ENCODE measurements around the gene MITF.
"Not testable (repeated sequence)": the region's sequence is repeated elsewhere in the genome, so short reads cannot be mapped to it uniquely, and the experiment has no call there.

The MITF gene

DNA sequence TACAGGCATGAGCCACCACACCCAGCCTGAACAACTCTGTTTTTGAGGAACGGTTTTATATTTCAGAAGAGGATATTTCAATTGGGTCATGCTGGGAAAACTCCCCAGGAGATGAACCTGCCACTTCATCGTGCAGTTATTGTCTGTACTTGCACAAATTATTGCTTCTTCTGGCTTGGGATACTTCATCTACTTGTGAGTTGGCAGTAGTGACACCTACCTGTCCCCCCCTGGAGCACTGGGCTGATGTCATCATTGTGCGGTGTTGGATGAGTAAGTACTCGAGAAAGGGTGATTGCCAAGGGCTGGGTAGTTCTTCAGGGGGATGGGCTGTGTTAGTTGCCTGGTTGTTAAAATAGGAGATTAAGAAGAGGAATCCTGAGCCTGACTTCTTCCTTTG lies 175.1 kb downstream of the MITF start:
- no peak for DNase-seq (ENCODE audit: low spot score)

DNA sequence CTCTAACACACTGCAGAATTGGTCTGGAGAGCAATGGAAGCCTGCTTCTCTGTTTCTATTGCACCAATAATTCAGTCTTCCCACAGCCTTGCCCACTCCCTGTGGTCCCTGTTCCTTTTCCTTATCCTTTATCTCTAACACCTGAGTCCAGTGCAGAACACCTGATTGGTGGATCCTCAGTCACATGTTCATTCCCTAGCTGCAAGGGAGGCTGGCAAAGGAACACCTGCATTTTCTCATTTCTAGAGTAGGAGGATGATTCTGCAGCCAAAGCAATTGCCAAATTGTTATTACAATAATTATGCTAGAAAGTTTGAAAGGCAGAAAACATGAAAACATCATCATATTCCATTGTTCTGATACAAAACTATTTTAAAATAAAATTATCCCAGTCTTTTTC lies 176.5 kb downstream of the MITF start:
- DNase-seq (ENCODE audit: low spot score): no peak

DNA sequence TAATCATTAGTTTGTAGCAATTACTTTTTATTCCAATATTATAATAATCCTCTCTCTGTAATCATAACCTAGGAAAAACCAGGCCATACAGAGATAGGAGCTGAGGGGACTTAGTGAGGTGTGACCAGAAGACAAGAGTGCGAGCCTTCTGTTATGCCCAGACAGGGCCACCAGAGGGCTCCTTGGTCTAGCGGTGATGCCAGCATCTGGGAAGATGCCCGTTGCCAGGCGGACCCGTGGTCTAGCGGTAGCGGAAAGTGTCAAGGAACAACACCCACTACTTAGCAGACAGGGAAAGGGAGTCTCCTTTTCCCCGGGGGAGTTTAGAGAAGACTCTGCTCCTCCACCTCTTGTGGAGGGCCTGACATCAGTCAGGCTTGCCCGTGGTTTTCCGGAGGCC lies 180.7 kb downstream of the MITF start:
- not testable (repeated sequence) for DNase-seq (ENCODE audit: low spot score)

DNA sequence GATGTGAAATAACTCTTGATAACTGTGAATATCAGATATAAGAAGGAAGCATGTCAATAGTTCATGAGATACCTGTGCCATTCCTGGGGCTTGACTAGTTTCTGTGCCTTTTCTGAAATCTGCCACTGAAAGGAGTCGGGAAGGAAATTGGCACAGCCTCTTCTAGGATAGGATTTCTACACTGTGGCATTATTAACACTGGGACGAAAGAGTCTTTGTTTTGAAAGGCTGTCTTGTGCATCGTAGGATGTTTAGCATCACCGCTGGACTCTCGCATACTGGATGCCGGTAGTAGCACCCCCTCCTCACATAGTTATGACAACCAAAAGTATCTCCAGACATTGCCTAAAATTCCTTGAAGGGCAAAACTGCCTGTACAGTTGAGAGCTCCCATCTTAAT lies 182.4 kb downstream of the MITF start:
- no peak for DNase-seq (ENCODE audit: low spot score)

DNA sequence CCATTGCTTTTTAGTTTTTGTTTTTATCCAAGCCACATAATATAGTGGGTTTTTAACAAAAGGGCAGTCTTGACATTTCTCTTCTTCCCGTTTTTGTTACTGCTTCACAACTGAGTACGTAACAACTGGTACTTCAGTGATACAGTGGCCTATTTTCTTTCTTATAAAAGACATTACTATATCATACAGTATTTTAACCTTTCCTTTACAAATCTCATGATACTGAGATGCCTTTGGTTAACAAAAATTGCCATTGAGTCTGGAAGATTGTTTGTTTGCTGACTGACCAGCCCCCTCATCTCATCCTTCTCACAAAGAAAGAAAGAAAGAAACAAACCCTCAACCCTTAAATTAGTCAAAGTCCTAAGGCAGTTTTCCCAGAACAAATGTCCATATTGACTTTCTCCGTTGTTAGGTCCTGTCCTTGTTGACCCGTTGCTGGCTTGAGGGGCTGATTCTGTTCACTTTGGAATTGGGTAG lies 183.3 kb downstream of the MITF start:
- DNase-seq (ENCODE audit: low spot score): no peak

DNA sequence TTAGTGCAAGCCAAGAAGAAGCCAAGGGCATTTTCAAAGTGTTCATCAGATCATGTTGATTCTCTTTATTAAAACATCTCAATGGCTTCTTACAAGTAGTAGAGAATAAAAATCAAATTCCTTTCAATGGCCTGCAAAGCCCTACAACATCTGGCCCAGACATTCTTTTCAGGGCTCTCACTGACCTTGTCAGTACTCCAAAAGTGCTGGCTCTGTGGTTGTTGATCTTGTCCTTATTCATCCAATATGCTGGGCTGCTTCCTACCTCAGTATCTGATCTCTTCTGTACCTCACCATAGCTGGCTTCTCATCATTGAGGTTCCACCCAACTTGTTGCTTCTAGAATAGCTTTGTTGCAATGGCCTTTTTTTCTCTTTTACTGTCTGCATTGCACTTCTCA lies 186.2 kb downstream of the MITF start:
- no peak for DNase-seq (ENCODE audit: low spot score)

DNA sequence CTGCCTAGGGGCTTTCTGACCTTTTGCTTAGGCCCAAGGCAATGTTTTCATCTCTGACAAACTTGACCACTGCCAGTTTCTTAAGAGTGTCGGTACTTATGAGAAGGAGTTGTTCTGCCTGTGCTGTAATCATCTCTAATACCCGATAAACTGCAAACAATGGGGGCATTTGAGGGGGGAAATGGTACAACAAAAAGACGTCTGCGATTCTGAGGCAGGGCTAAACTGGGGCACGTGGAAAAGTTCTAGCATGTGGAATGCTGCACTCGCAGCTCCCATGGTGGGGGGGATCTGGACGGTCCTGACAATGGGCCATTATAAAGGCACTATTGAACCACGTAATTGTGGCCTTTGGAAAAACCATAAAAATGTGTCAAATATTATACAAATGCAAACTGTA lies 187.1 kb downstream of the MITF start:
- DNase-seq (ENCODE audit: low spot score): no peak

DNA sequence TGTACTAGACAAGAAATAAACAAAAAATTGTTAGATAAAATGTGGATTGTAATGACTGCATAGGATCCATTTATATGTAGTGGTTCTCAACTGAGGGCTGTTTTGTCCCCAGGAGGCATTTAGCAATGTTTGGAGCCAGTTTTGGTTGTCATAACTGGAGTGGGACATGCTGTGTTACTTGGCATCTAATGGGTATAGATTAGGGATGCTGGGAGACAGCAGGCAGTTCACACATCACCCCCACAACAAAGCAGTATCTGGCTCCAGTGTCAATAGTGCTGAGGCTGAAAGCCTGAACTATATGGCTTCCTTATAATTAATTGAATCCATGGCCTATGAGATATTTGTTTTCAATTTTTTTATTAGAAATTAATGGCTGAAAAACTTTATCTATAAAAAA lies 188.3 kb downstream of the MITF start:
- no peak for DNase-seq (ENCODE audit: low spot score)

DNA sequence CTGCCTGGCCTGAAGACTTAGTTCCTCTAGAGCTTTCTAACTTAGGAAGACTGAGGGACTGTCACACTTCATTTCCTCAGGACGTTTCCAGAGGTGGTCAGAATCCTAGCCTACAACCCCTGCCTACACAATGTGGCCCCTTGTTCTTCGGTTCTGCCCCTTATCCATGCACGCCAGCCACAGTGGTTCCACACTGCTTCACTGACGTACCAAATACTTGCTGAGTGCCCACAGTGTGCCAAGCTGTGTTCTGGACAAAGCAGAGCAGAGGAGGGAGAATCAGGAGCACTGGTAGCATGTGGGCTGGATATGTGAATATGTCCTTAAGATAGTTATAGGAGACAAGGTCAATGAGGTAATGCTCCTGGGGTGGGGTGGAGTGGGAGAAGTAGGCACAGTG lies 189.8 kb downstream of the MITF start:
- DNase-seq (ENCODE audit: low spot score): no peak

DNA sequence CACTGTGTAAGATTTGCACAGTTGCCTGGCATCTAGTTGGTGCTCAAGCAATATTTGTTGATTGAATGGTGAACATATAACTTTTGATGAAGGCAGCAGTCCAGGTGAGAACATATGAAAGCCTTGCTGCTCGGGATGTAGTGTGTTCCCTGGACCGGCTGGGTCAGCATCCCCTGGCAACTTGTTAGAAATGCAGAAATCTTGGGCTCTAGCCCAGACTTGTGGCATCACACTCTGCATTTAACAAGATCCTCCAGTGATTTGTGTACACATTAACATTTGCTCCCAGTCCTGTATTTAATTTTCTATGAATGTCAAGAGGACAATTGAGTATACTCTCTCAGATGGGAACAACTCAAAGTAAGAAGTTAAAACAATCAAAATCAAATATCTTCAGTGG lies 191.3 kb downstream of the MITF start:
- no peak for DNase-seq (ENCODE audit: low spot score)

DNA sequence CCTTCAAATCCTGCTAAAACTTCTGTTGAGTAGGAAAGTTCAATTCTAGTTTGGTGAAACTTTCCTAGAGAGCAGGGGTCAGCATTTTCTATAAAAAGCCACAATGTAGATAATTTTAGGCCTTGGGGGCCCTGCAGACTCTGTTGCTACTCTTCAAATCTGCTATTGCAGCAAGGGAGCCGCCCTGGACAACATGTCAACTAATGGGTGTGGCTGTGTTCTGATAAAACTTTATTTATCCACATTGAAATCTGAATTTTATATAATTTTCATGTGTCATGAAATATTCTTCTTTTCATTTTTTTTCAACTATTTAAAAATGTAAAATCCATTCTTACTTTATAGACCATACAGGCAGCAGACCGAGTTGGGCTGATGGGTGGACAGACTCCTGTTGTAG lies 192.8 kb downstream of the MITF start:
- no peak for DNase-seq (ENCODE audit: low spot score)

DNA sequence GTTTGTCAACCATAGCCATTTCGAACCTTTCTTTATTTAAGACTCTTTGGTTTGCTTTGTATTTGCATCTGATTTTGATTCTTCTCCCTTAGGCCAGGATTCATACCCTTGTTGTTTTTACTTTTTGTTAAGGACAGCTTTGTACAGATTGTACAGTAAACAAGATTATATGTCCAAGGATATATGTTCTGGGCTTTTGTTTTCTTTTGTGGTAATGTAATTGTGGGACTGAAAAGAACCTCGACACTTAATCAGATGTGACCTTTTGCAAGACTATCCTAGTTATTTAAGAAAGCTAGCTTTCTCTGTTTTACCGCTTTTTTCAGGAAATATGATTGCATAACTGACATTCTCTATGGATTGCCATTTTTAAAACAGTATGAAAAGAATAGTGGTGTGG lies 193.2 kb downstream of the MITF start:
- DNase-seq (ENCODE audit: low spot score): no peak

DNA sequence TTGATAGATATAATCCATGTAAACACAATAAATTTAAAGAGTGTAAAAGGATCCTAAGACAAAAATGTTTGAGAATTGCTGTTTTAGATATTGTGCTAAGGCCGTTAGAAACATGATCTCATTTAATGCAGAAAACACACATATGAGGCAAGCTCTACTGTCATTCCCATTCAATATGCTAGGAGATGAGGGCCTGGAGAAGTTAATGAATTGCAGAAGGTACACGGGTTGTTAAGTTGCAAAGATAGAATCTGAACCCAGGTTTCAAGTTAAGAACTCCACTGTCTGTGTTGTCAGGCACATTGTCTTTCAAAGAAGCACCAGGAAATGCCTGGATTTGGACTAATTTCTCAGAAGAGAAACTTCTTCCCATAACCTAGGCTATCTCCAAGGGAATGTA lies 195.1 kb downstream of the MITF start:
- DNase-seq (ENCODE audit: low spot score): no peak

DNA sequence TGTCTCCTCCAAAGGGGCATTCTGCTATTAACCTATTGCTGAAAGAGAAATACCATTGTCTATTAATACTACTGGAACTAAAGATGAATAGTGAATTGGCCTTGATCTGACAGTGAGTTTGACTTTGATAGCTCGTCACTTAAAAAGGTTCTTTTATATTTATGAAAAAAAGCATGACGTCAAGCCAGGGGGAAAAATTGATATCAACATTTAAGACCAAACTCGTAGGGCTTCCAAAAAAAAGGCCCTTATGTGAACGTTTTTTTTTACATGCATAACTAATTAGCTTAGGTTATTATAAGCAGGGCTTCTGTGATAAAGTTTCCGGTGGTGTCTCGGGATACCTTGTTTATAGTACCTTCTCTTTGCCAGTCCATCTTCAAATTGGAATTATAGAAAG lies 197.0 kb downstream of the MITF start:
- no peak for DNase-seq (ENCODE audit: low spot score)

DNA sequence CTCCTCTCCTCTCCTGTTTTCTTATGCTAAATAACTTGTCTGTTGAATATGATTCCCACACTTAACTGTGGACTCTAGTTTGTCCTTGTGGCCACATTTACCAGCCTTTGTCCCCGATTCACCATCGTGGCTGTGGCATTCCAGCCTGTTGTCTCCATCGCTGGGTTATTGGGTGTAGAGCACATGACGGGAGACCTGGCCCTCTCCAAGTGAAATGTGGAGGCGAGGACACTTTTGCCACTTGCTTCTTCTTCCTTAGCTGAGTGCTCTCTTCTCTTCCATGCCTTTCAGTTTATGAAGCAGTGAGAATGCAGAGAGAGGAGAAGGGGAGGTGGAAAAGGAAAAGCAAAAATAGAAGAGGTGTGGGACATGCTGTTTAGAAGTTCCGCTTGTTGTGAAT lies 198.8 kb downstream of the MITF start:
- DNase-seq (ENCODE audit: low spot score): no peak

DNA sequence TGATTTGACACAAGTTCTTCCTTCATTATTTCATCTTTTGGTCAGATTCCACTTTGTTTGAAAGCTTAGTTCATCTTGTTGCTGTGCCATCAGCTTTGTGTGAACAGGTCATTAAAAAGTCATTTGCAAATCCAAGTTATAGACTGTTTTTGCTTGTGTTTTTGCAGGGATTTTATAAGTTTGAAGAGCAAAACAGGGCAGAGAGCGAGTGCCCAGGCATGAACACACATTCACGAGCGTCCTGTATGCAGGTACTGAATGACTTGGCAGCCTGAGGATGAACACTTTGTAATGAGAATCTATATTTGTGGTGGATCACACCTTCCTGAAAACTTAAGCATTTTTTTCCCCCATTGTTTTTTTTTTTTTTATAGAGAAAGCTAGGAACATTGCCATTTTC lies 199.7 kb downstream of the MITF start:
- DNase-seq (ENCODE audit: low spot score): no peak

DNA sequence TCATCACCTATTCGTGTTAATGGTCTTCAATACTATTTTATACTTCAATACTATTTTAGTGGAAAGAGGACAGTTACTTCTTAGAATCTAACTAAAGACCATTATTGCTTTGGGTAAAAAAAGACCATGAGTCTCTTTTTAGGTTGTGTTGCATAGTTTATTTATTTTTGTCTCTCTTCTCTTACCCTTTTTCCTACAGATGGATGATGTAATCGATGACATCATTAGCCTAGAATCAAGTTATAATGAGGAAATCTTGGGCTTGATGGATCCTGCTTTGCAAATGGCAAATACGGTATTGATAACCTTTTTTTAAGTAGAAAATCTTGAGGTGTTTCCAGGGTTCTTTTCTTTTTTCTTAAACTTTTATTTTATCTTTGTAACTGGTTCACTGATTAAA lies 201.8 kb downstream of the MITF start:
- DNase-seq (ENCODE audit: low spot score): no peak

DNA sequence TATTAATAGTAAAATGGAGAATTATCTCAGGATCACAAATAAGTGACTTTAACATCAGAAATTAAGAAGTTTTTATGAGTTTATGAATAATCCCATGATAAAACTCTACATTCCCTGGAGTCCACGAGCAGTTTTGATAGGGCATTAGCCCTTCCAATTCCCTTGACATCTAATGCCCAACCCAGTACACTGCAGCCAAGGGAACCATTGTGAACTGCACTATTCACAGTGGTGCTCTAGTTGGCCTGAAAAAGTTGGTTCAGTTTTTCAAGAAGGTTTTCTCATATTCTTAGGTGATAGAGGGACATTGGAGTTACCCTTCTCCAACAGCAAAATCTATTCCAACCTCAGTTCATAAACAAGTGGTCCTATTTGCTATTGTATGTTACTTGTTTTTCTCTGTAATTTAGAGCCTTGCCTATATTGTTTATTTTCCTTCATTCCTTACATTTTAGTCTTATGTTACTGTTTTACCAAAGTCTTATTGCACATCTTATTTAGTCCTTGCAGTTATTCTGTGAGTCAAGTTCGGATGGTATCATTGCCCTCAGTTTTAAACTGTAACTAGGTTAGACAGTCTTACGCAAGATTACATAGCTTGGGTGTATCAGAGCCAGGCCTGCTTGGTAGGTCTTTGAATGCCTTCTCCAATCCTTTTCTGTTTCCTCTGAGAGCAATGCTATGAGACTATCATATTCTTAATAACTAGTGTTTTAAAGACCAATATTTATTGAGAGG lies 202.3 kb downstream of the MITF start:
- no peak for DNase-seq (ENCODE audit: low spot score)

DNA sequence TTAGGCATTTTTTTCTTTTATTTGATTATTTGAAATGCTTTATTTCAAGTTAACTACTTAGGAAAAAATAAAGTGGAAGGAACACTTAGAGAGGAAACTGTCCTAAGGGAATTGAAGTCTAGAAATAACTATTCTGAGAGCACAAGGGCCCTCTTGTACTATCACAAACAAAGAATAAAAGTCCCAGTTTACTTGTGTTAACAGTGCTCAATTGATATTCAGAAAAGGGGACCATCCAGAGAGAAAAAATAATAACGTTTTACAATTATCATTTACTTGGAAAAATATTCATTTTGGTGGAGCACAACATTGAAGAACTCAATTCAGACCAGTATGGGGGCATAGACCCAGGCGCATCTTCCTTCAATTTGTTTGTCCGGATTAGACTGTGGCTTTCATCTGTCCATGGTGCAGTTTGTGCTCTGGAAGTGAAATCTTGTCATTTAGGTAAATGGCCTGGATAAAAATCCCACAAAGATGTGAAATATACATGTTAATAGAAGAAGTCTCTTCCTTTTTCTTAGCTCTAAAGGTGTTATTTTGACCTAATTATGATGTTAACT lies 205.7 kb downstream of the MITF start:
- DNase-seq (ENCODE audit: low spot score): no peak

DNA sequence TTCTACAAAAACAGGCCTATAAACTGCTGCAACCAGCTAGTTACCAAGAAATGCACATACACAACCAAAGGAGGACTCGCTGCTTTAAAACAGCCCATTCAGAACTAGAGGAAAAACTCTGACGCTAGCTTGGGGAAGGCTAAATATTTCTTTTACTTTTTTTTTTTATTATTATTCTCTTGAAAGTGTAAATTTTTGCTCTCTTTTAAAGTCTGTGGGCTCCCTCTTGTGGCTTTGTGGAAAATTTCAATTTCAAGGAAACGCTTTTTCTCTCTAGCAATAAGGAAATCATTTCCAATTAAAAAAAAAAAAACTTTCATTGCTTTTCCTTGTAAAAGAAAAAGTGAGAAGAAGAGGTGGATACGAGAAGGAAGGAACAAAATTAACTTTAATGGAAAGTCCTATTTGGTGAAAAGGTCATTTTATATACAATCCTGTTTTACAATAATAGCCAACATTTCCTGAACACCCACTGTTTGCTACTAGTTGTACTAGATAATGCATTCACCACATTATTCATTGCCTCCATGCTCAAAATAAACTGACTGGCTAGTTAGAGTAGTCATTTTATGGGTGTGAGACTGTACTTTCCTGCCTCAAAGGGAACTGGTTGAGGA lies 209.1 kb downstream of the MITF start:
- DNase-seq (ENCODE audit: low spot score): peak; percentile 42

DNA sequence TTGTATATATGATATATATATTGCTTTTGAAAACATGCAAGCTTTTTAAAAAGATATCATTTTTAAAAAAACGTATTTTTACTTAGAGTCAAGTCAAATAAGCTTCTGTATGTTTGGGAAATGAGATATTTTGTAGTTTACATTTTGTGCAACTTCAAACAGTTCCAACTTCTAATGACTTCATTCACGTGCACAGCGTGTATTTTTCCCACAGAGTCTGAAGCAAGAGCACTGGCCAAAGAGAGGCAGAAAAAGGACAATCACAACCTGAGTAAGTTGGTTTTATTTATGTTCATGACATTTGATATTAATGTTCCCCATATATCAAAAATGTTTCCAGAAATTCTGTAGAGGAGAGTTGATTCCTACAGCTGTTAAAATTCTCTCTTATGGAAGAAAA lies 212.4 kb downstream of the MITF start:
- no peak for DNase-seq (ENCODE audit: low spot score)

DNA sequence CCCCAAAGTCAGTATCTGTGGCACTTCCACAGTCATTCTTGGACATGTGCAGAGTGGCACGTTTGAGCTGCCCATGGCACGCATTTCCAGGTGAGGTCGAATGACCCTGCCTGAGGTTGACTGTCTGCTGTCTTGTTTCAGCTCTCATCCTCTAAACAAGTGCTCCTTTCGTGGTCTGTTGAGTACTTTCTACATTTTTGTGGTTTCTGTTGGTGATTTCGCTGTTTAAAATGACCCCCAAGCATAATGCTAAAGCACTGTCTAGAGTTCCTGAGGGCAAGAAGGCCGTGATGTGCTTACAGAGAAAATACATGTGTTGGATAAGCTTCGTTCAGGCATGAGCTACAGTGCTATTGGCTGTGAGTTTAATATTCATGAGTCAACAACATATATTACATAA lies 220.3 kb downstream of the MITF start:
- DNase-seq (ENCODE audit: low spot score): no peak

DNA sequence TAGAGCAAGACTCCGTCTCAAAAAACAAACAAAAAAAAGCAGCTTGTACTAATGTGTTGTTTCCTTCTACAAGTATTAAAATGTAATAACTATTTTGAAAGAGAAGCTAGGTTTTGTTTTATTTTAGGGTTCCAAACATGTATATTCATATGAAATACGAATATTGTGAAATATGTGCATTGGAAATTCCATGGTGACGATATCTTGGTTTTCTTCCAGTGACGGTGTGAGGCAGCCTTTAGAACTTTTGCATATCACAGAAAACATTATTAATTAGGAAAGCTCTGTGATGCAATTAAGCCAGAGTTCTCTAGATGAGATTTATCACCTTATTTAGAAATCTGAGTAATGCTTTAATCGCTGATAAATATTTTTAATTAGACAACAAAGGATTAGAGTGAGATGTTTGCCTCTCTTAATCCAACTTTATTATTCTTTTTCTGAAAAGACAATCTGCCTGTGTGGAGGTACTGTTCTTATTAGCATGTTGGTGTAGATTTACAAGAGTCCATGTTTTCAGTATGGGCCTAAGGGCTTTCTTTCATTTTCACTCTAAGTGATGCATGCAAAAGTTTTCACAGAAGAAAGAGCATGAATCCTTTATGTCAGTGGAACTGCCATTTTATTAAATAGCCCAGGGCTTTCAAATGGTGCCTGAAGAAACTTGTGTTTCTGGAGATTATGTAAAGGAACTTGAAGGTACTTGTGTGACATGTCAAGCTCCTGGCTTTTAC lies 222.6 kb downstream of the MITF start:
- no peak for DNase-seq (ENCODE audit: low spot score)

Data from SW480 (cell line).